Gastrocnemius medialis (tissue), 4 donors: ENCODE data around the gene C10orf95. TPM values are rescaled to one million over a fixed set of nuclear protein-coding genes. Genes with fewer than 3 reads are reported as not detected.

Experiments used
- ATAC-seq, 2 donors: fragments of 150-250 bp; one replicate each; pipeline ENCODE4 v1.9.1; 2016
- DNase-seq, 2 donors: peaks; one replicate each; pipeline ENCODE4 v3.0.0-alpha.2; 2019
- H3K27ac ChIP-seq, 4 donors: fragments of 200-600 bp; sonication (generic); 1 replicate in 1 of 4; 2 replicates in 3 of 4; pipeline ENCODE4 v1.5.1; 2016 to 2018; ENCODE audit warnings: mild to moderate bottlenecking in 2 of 4, moderate library complexity in 1 of 4
- H3K27me3 ChIP-seq, 3 donors: fragments of 200-600 bp; sonication (generic) in 2 of 3; 1 replicate in 1 of 3; 2 replicates in 2 of 3; pipeline versions ENCODE4 v1.5.1 to v1.6.0; 2016 to 2019; ENCODE audit warnings: mild to moderate bottlenecking in 1 of 3, moderate library complexity in 1 of 3
- H3K36me3 ChIP-seq, 2 donors: fragments of 200-600 bp; sonication (generic) in 1 of 2; one replicate each; pipeline ENCODE4 v1.5.1; 2017 to 2018
- H3K4me1 ChIP-seq, 2 donors: fragments of 200-600 bp; sonication (generic) in 1 of 2; one replicate each; pipeline ENCODE4 v1.5.1; 2016 to 2017; ENCODE audit warnings: mild to moderate bottlenecking in 2 of 2
- H3K4me3 ChIP-seq, 4 donors: fragments of 200-600 bp; sonication (generic) in 3 of 4; 1 replicate in 1 of 4; 2 replicates in 3 of 4; pipeline ENCODE4 v1.5.1; 2016 to 2019; ENCODE audit warnings: mild to moderate bottlenecking in 2 of 4
- H3K9me3 ChIP-seq, 3 donors: fragments of 200-600 bp; sonication (generic) in 2 of 3; 1 replicate in 1 of 3; 2 replicates in 2 of 3; pipeline ENCODE4 v1.5.1; 2016 to 2019
- CTCF ChIP-seq, 5 experiments: fragments of 450-650 bp in 3 of 5; fragments of 200-600 bp in 2 of 5; sonication (generic) in 2 of 5; IDR thresholded peaks in 4 of 5; conservative IDR thresholded peaks in 1 of 5; 1 replicate in 4 of 5; 2 replicates in 1 of 5; pipeline ENCODE4 v1.5.1; 2016 to 2019; ENCODE audit warnings: antibody characterized with exemption in 5 of 5, mild to moderate bottlenecking in 3 of 5, moderate library complexity in 3 of 5
- POLR2A ChIP-seq, 2 donors: fragments of 450-650 bp; IDR thresholded peaks; one replicate each; pipeline ENCODE4 v1.6.1; 2017; ENCODE audit warnings: antibody characterized with exemption in 2 of 2, mild to moderate bottlenecking in 2 of 2, moderate library complexity in 2 of 2
- in situ Hi-C, 4 donors: fragments of 200-750 bp; cut with MboI; loops; one replicate each; pipeline versions ENCODE4 v1.15.0 to v1.8.0; 2017; ENCODE audit warnings: low sequenced_read_pairs in 4 of 4
- intact Hi-C: fragments of 100-400 bp; cut with DNase I; formaldehyde crosslinking; loops from one replicate; pipeline ENCODE4 v1.15.1; 2023; ENCODE audit warnings: low total_unique reads
- total RNA-seq, 4 donors: library from RNA; depleted of rRNA; stranded (reverse); fragments of >200 nt; gene quantifications; one replicate each; pipeline versions ENCODE4 v1.1.0 to v1.2.3, GENCODE V29; 2016

Gene C10orf95
- total RNA-seq, 4 donors from 2014 or later: not detected

GRCh38 chr10:102403115-102403514, 48.2 kb downstream of the C10orf95 start:
- no peak overlapping the region for H3K4me3 ChIP-seq
- in situ Hi-C loops (no loop called here), intact Hi-C loops (no loop called here)
- H3K27me3 ChIP-seq: peaks cover 9 to 10% (median 9%) of the 10 kb centered on the region in 3 donors
- H3K4me1 ChIP-seq: peaks cover 10 to 12% of the 10 kb centered on the region in 2 donors
- H3K36me3 ChIP-seq: peaks cover 0 to 30% of the 10 kb centered on the region in 2 donors
- no peak for ATAC-seq
- TF ChIP-seq POLR2A (IDR thresholded peaks at IDR 0.05) (no peak), CTCF (IDR thresholded peaks at IDR 0.05 in 4 of 5, conservative IDR thresholded peaks at IDR 0.05 in 1 of 5) (no peak)
- no peak overlapping the region for H3K27ac ChIP-seq
- no peaks in the 10 kb centered on the region for H3K9me3 ChIP-seq
- DNase-seq: no peak

GRCh38 chr10:102402512-102402896, 48.8 kb downstream of the C10orf95 start:
- ATAC-seq: no peak
- peaks cover 10 to 12% of the 10 kb centered on the region in 2 donors for H3K4me1 ChIP-seq
- DNase-seq: no peak
- intact Hi-C loops (no loop called here), in situ Hi-C loops (no loop called here)
- no peak overlapping the region for H3K27ac ChIP-seq
- H3K9me3 ChIP-seq: no peaks in the 10 kb centered on the region
- peaks cover 3 to 5% (median 3%) of the 10 kb centered on the region in 3 donors for H3K27me3 ChIP-seq
- H3K4me3 ChIP-seq: no peak overlapping the region
- peaks cover 0 to 33% of the 10 kb centered on the region in 2 donors for H3K36me3 ChIP-seq
- TF ChIP-seq CTCF (IDR thresholded peaks at IDR 0.05 in 4 of 5, conservative IDR thresholded peaks at IDR 0.05 in 1 of 5): no peak
- no peak for TF ChIP-seq POLR2A (IDR thresholded peaks at IDR 0.05)

- intact Hi-C loops (no loop called here), in situ Hi-C loops (no loop called here)
- DNase-seq (no peak), ATAC-seq (no peak)
- Histone ChIP-seq H3K4me3 (no peak overlapping the region), H3K4me1 (peaks cover 10 to 12% of the 10 kb centered on the region in 2 donors), H3K36me3 (peaks cover 0 to 33% of the 10 kb centered on the region in 2 donors), H3K27me3 (no peaks in the 10 kb centered on the region), H3K9me3 (no peaks in the 10 kb centered on the region), H3K27ac (no peak overlapping the region)
- TF ChIP-seq POLR2A (IDR thresholded peaks at IDR 0.05): no peak
- no peak for TF ChIP-seq CTCF (IDR thresholded peaks at IDR 0.05 in 4 of 5, conservative IDR thresholded peaks at IDR 0.05 in 1 of 5)
Measured at GRCh38 chr10:102401735-102402511, 49.4 kb downstream of the C10orf95 start.

- no peak overlapping the region for H3K27ac ChIP-seq
Measured at GRCh38 chr10:102401342-102401654, 50.0 kb downstream of the C10orf95 start.

More at GRCh38 chr10:102401342-102401654, 50.0 kb downstream of the C10orf95 start:
- in situ Hi-C loops: no loop called here
- DNase-seq: no peak
- Histone ChIP-seq H3K27me3 (no peaks in the 10 kb centered on the region), H3K4me1 (peaks cover 10 to 14% of the 10 kb centered on the region in 2 donors), H3K9me3 (no peaks in the 10 kb centered on the region), H3K4me3 (no peak overlapping the region), H3K36me3 (peaks cover 0 to 33% of the 10 kb centered on the region in 2 donors)
- ATAC-seq: no peak
- TF ChIP-seq POLR2A (IDR thresholded peaks at IDR 0.05) (no peak), CTCF (IDR thresholded peaks at IDR 0.05 in 4 of 5, conservative IDR thresholded peaks at IDR 0.05 in 1 of 5) (no peak)
- intact Hi-C loops: no loop called here
